ENCODE measurements around the gene XPNPEP2.

DNA sequence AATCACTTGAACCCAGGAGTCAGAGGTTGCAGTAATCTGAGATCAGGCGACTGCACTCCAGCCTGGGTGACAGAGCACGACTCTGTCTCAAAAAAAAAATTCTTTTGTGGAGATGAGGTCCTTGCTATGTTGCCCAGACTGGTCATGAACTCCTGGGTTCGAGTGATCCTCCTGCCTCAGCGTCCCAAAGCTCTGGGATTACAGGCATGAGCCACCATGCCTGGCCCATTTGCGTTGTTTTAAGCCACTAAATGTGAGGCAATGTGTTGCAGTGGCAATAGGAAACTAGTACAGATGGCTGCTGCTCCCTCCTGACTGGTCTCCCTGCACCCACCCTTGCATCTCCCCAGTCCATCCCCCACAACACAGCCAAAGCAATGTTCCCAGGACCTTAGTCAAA is 44.0 kb upstream of the XPNPEP2 start:
- TF ChIP-seq, protein P1, sequence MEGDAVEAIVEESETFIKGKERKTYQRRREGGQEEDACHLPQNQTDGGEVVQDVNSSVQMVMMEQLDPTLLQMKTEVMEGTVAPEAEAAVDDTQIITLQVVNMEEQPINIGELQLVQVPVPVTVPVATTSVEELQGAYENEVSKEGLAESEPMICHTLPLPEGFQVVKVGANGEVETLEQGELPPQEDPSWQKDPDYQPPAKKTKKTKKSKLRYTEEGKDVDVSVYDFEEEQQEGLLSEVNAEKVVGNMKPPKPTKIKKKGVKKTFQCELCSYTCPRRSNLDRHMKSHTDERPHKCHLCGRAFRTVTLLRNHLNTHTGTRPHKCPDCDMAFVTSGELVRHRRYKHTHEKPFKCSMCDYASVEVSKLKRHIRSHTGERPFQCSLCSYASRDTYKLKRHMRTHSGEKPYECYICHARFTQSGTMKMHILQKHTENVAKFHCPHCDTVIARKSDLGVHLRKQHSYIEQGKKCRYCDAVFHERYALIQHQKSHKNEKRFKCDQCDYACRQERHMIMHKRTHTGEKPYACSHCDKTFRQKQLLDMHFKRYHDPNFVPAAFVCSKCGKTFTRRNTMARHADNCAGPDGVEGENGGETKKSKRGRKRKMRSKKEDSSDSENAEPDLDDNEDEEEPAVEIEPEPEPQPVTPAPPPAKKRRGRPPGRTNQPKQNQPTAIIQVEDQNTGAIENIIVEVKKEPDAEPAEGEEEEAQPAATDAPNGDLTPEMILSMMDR (IDR thresholded peaks at IDR 0.05; ENCODE audit: low read depth, low read length, missing input control), result no peak
- TF ChIP-seq, protein P2, sequence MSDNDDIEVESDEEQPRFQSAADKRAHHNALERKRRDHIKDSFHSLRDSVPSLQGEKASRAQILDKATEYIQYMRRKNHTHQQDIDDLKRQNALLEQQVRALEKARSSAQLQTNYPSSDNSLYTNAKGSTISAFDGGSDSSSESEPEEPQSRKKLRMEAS (IDR thresholded peaks at IDR 0.05), result no peak
- no peak for TF ChIP-seq TAF1 (conservative IDR thresholded peaks at IDR 0.05)
- TF ChIP-seq RAD21 (IDR thresholded peaks at IDR 0.05), result no peak
- no peak for TF ChIP-seq SP1 (IDR thresholded peaks at IDR 0.05)
- no peak for TF ChIP-seq HNF4A (conservative IDR thresholded peaks at IDR 0.05)

Data from liver (tissue), 3 donors.